DOHH2 (cell line): ENCODE results near the gene PLA2G4A.

Experiments
- H3F3A ChIP-seq: fragments of 200-600 bp; sonication (generic), shearing (Covaris generic); 2 replicates; pipeline ENCODE4 v1.6.0; 2016; ENCODE audit warnings: antibody characterized with exemption, mild to moderate bottlenecking; ENCODE audit not compliant: control insufficient read depth, insufficient read depth
- H3K27ac ChIP-seq: fragments of 200-600 bp; sonication (generic); 2 replicates; pipeline ENCODE4 v1.5.1; 2014; ENCODE audit warnings: low read depth, mild to moderate bottlenecking, low read length, moderate library complexity
- H3K27me3 ChIP-seq: fragments of 200-600 bp; sonication (generic); 2 replicates; pipeline ENCODE4 v1.6.1; 2014; ENCODE audit warnings: mild to moderate bottlenecking, low read length, mixed read lengths; ENCODE audit not compliant: control insufficient read depth
- H3K36me3 ChIP-seq: fragments of 200-600 bp; sonication (generic); 2 replicates; pipeline ENCODE4 v1.6.1; 2014; ENCODE audit warnings: mild to moderate bottlenecking, low read length, moderate library complexity, mixed read lengths; ENCODE audit not compliant: control insufficient read depth
- H3K4me1 ChIP-seq: fragments of 200-600 bp; sonication (generic); 2 replicates; pipeline ENCODE4 v1.6.1; 2014; ENCODE audit warnings: mild to moderate bottlenecking, low read length, mixed read lengths; ENCODE audit not compliant: control insufficient read depth
- H3K4me2 ChIP-seq: fragments of 200-600 bp; sonication (generic); 2 replicates; pipeline ENCODE4 v1.6.0; 2014; ENCODE audit warnings: mild to moderate bottlenecking, low read length, moderate library complexity
- H3K4me3 ChIP-seq: fragments of 200-600 bp; sonication (generic); 2 replicates; pipeline ENCODE4 v1.5.1; 2014; ENCODE audit warnings: mild to moderate bottlenecking, low read length, mixed read lengths
- H3K79me2 ChIP-seq: fragments of 200-600 bp; sonication (generic); 2 replicates; pipeline ENCODE4 v1.6.1; 2014; ENCODE audit warnings: mild to moderate bottlenecking, low read length, mixed read lengths; ENCODE audit not compliant: control insufficient read depth
- H3K9me2 ChIP-seq: fragments of 200-600 bp; sonication (generic); replicated peaks from 2 replicates; pipeline ENCODE4 v1.6.1; 2014; ENCODE audit warnings: mild to moderate bottlenecking, low read length, mixed read lengths; ENCODE audit not compliant: control insufficient read depth
- H3K9me3 ChIP-seq: fragments of 200-600 bp; sonication (generic); 2 replicates; pipeline ENCODE4 v1.6.1; 2014; ENCODE audit warnings: antibody characterized with exemption, low read length, mixed read lengths; ENCODE audit not compliant: control insufficient read depth, insufficient read depth
- H4K20me1 ChIP-seq: fragments of 200-600 bp; sonication (generic); 2 replicates; pipeline ENCODE4 v1.6.0; 2014; ENCODE audit warnings: low read depth, mild to moderate bottlenecking, antibody characterized with exemption, low read length, moderate library complexity; ENCODE audit not compliant: control insufficient read depth, insufficient read depth
- CTCF ChIP-seq: fragments of 200-600 bp; sonication (generic); IDR thresholded peaks from one replicate; pipeline ENCODE4 v1.5.1; 2014; ENCODE audit warnings: antibody characterized with exemption, mild to moderate bottlenecking, low read depth, low read length; ENCODE audit not compliant: poor library complexity, severe bottlenecking
- EZH2phosphoT487 ChIP-seq: fragments of 200-600 bp; sonication (generic); IDR thresholded peaks from 2 replicates; pipeline ENCODE4 v1.6.1; 2017; ENCODE audit warnings: borderline replicate concordance, mild to moderate bottlenecking, antibody characterized with exemption, low read length, moderate library complexity, mixed read lengths

PLA2G4A gene

GRCh38 chr1:186953876-186954275 is 125.1 kb downstream of the PLA2G4A start:
- Histone ChIP-seq H3K27ac (no peak overlapping the region), H3K36me3 (no peaks in the 10 kb centered on the region), H3K4me2 (no peak overlapping the region), H3K4me1 (no peaks in the 10 kb centered on the region), H3K9me2 (no peaks in the 10 kb centered on the region), H3K79me2 (no peaks in the 10 kb centered on the region), H3K4me3 (no peak overlapping the region), H3K27me3 (no peaks in the 10 kb centered on the region), H4K20me1 (no peaks in the 10 kb centered on the region), H3F3A (no peaks in the 10 kb centered on the region), H3K9me3 (no peaks in the 10 kb centered on the region)
- TF ChIP-seq CTCF (no peak), EZH2phosphoT487 (no peak)

- Histone ChIP-seq H3K9me2 (no peaks in the 10 kb centered on the region), H3F3A (no peaks in the 10 kb centered on the region), H3K27me3 (no peaks in the 10 kb centered on the region), H3K9me3 (no peaks in the 10 kb centered on the region), H3K79me2 (no peaks in the 10 kb centered on the region), H3K4me3 (no peak overlapping the region), H3K27ac (no peak overlapping the region), H3K4me1 (no peaks in the 10 kb centered on the region), H3K4me2 (no peak overlapping the region), H3K36me3 (no peaks in the 10 kb centered on the region), H4K20me1 (no peaks in the 10 kb centered on the region)
- TF ChIP-seq CTCF = no peak
- TF ChIP-seq EZH2phosphoT487 = no peak
These were observed 128.6 kb downstream of the PLA2G4A start for GRCh38 chr1:186957314-186957713.

DNA sequence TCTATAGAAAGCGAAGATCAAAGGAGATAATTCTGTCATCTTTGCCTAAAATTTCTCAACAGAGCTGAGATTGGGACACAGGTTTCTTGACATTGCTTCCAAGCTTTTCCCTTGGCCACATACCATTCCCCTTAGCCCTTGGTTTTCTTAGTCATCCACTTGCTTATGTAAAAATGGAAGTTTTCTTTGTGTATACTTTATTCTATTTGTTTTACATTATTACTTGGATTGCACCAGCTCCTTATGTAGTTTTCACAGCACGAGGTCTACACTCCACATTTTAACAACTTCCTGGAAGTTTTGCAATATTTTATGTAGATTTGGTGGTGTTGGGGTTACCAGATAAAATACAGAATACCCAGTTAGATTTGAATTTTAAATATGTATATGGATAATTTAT is 129.8 kb downstream of the PLA2G4A start:
- H3K36me3 ChIP-seq = no peaks in the 10 kb centered on the region
- no peaks in the 10 kb centered on the region for H3K4me1 ChIP-seq
- H3K27ac ChIP-seq = no peak overlapping the region
- H3K9me2 ChIP-seq = no peaks in the 10 kb centered on the region
- H3K4me2 ChIP-seq = no peak overlapping the region
- H3K4me3 ChIP-seq = no peak overlapping the region
- no peaks in the 10 kb centered on the region for H3K9me3 ChIP-seq
- no peaks in the 10 kb centered on the region for H3F3A ChIP-seq
- TF ChIP-seq EZH2phosphoT487 (no peak), CTCF (no peak)
- H3K79me2 ChIP-seq = no peaks in the 10 kb centered on the region
- no peaks in the 10 kb centered on the region for H4K20me1 ChIP-seq
- H3K27me3 ChIP-seq = no peaks in the 10 kb centered on the region

DNA sequence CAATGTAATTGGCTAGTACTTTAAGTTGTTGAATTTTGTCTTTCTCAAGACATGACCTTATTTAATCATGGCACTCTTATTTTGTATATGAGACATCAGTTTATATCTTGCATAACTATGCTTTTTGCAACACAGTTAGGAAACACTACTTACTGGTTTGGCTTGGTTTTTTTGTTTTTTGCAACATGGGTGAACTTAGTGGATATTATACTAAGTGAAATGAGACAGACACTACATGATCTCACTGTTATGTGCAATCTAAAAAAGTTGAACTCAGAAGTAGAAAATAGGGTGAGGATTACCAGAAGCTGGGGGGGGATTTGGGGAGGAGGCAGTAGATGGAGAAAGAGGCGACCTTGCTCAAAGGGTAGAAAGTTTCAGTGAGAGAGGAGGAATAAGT is 132.1 kb downstream of the PLA2G4A start:
- Histone ChIP-seq H3K4me1 (no peaks in the 10 kb centered on the region), H3K9me2 (no peaks in the 10 kb centered on the region), H3F3A (no peaks in the 10 kb centered on the region), H3K4me2 (no peak overlapping the region), H3K27ac (no peak overlapping the region), H3K27me3 (no peaks in the 10 kb centered on the region), H3K9me3 (no peaks in the 10 kb centered on the region), H3K79me2 (no peaks in the 10 kb centered on the region), H4K20me1 (no peaks in the 10 kb centered on the region), H3K4me3 (no peak overlapping the region), H3K36me3 (no peaks in the 10 kb centered on the region)
- TF ChIP-seq CTCF (no peak), EZH2phosphoT487 (no peak)
